ENCODE data around the gene PAK1IP1.

The PAK1IP1 gene

DNA sequence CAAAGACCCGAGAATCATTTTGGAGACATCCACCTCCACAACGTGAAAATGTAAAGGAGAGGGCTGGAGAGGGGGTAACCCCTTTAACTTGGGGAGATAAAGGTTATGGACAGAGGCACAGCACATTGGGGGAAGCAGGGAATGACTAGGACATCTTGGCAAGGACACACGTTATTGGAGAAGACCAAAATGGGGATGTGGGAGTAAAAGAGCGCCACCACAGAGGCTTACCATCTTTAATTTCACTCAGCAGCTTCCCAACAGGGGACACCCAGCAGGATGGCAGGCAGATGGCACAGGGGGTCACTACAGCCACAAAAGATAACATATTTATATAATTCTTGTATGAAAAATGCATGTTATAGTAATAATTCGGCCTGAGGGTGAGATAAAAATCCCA is 10.2 kb upstream of the PAK1IP1 start:
- no peak overlapping the region for H3K4me3 ChIP-seq (replicated peaks; ENCODE audit: low read depth, low read length)
- TF ChIP-seq, protein P1, sequence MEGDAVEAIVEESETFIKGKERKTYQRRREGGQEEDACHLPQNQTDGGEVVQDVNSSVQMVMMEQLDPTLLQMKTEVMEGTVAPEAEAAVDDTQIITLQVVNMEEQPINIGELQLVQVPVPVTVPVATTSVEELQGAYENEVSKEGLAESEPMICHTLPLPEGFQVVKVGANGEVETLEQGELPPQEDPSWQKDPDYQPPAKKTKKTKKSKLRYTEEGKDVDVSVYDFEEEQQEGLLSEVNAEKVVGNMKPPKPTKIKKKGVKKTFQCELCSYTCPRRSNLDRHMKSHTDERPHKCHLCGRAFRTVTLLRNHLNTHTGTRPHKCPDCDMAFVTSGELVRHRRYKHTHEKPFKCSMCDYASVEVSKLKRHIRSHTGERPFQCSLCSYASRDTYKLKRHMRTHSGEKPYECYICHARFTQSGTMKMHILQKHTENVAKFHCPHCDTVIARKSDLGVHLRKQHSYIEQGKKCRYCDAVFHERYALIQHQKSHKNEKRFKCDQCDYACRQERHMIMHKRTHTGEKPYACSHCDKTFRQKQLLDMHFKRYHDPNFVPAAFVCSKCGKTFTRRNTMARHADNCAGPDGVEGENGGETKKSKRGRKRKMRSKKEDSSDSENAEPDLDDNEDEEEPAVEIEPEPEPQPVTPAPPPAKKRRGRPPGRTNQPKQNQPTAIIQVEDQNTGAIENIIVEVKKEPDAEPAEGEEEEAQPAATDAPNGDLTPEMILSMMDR (IDR thresholded peaks at IDR 0.05; ENCODE audit: low read length, missing control alignments), result no peak
- DNase-seq (ENCODE audit: low read depth), result no peak

DNA sequence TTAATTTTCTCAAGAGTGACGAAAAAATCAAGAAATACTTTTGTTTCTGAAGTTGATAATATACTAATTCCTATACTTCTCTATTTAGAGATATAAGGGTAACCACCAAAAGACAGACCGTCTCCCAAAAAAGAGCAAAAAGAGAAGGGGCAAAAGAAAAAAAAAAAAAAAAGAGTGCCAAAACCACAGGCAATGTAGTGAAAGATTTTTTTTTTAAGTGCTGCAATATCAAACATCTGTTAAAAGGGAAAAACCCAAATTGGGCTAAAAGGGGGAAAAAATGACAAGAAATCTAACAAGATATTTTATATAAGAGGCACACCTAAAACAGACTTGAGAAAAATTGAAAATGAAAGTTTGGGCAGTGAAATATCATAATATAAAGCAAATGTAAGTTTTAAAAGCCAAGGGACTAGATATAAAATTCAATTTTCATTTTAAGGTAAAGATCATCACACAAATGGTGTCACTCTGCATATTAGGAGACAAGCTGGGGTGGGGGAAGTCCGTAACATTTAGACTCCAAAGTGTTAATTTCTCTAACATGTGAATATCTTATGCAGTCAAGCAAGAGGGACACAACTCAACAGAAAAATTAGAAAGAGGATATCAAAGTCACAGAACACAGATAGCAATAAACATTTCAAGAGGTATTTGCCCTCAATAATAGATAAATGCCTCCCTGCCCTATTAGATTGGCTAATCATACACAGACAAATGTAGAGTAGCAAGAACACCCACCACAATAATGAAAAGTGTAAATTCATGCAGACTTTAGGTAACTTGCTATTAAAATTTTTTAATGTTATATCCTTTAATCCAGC is 9.5 kb upstream of the PAK1IP1 start:
- no peak overlapping the region for H3K4me3 ChIP-seq (replicated peaks; ENCODE audit: low read depth, low read length)
- TF ChIP-seq, protein P1 (IDR thresholded peaks at IDR 0.05; ENCODE audit: low read length, missing control alignments), result no peak
- DNase-seq (ENCODE audit: low read depth), result no peak

- no peak for DNase-seq (ENCODE audit: low read depth)
- no peak overlapping the region for H3K4me3 ChIP-seq (replicated peaks; ENCODE audit: low read depth, low read length)
- TF ChIP-seq, protein P1 (IDR thresholded peaks at IDR 0.05; ENCODE audit: low read length, missing control alignments), result no peak
These were observed 7.9 kb upstream of the PAK1IP1 start for GRCh38 chr6:10686901-10687300.

- DNase-seq (ENCODE audit: low read depth), result no peak
- H3K4me3 ChIP-seq (replicated peaks; ENCODE audit: low read depth, low read length), result no peak overlapping the region
- TF ChIP-seq, protein P1 (IDR thresholded peaks at IDR 0.05; ENCODE audit: low read length, missing control alignments), result no peak
These were observed 7.2 kb upstream of the PAK1IP1 start for GRCh38 chr6:10687582-10687981.

DNA sequence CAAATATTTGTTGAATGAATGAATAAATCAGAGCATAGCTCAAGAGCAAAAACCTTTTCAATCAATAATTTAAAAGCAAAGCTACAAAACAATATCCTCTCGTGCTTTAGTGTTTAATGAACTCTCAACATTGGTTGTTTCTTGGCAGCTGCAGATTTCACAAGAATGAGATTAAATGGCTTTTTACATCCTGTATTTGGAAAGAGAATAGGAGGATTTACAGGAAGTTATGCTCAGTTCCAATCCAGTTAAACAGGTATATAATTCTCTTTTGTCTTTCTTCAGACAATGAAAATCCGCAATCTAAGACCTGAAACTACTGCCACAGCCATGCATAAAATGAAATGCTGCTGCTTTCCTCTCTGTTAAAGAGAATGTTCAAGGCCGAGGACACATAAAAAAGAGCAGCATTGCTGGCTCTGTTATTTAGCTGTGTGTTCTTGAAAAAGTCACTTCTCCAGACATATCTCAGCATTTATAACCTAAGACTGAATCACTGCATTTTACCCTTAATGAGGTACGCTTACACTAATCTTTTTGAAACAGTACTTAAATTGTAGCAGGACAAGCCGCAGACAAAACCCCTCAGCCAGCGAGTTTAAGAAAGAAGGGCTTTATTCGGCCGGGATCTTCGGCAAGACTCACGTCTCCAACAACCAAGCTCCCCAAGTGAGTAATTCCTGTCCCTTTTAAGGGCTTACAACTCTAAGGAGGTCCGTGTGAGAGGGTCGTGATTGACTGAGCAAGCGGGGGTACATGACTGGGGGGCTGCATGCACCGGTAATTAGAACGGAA is 3.9 kb upstream of the PAK1IP1 start:
- peak; percentile 6 for DNase-seq (ENCODE audit: low read depth)
- H3K4me3 ChIP-seq (replicated peaks; ENCODE audit: low read depth, low read length), result no peak overlapping the region
- TF ChIP-seq, protein P1 (IDR thresholded peaks at IDR 0.05; ENCODE audit: low read length, missing control alignments), result no peak

- TF ChIP-seq, protein P1 (IDR thresholded peaks at IDR 0.05; ENCODE audit: low read length, missing control alignments), result no peak
- no peak for DNase-seq (ENCODE audit: low read depth)
- peak overlapping the region; percentile 74 for H3K4me3 ChIP-seq (replicated peaks; ENCODE audit: low read depth, low read length)
These were observed 1.7 kb upstream of the PAK1IP1 start for GRCh38 chr6:10692965-10693538.

Measured in fibroblast of pulmonary artery (primary cell).